GM21786 (cell line): Measurements from ENCODE around the gene SSH2.

ENCODE experiments used
- ATAC-seq: cut with Tn5 transposase; IDR thresholded peaks from one replicate; pipeline ENCODE4 v1.9.1; 2021; ENCODE audit not compliant: unreplicated experiment

Gene SSH2

GRCh38 chr17:29614349-29615047 is 315.5 kb downstream of the SSH2 start:
- no peak for ATAC-seq

GRCh38 chr17:29613856-29614255 is 316.2 kb downstream of the SSH2 start:
- ATAC-seq: no peak

- ATAC-seq: no peak
These were observed 316.6 kb downstream of the SSH2 start for GRCh38 chr17:29613352-29613837.

- ATAC-seq: no peak
These were observed 317.4 kb downstream of the SSH2 start for GRCh38 chr17:29612404-29613280.

GRCh38 chr17:29612094-29612403 is 318.0 kb downstream of the SSH2 start:
- ATAC-seq: no peak

DNA sequence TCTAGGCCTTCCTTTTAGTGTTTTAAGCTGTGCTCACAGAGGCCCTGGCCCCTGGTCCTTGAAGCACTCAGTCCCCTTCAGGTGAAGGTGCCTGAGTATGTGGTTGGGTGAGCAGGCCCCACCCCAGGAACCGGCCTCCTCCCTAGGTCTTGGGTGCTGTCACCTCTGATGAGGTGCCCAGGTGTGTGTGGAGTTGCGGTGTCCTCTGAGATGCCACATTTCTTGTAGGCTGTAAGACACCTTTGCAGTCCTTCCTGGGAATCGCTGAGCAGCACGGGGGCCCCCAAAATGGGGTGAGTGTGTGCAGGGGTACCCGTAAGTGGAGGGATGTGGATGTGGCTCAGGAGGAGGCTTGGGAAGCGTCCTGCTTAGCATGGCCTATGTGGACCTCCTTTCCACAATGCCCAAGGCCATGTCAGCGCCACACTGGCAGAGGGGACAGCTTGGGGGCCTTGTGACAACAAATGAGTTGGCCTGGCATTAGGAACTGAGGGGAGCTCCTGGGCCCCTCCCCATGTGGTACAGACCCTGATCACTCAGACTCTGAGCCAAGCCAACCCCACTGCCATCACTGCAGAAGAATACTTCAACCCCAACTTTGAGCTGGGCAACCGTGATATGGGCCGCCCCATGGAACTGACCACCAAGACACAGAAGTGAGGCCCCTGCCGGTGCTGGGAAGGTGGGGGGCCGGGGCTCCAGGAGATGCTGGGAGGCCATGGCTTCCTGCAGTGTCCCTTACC is 318.5 kb downstream of the SSH2 start:
- no peak for ATAC-seq

GRCh38 chr17:29610395-29610794 is 319.6 kb downstream of the SSH2 start:
- no peak for ATAC-seq

GRCh38 chr17:29608986-29609385 is 321.0 kb downstream of the SSH2 start:
- no peak for ATAC-seq

DNA sequence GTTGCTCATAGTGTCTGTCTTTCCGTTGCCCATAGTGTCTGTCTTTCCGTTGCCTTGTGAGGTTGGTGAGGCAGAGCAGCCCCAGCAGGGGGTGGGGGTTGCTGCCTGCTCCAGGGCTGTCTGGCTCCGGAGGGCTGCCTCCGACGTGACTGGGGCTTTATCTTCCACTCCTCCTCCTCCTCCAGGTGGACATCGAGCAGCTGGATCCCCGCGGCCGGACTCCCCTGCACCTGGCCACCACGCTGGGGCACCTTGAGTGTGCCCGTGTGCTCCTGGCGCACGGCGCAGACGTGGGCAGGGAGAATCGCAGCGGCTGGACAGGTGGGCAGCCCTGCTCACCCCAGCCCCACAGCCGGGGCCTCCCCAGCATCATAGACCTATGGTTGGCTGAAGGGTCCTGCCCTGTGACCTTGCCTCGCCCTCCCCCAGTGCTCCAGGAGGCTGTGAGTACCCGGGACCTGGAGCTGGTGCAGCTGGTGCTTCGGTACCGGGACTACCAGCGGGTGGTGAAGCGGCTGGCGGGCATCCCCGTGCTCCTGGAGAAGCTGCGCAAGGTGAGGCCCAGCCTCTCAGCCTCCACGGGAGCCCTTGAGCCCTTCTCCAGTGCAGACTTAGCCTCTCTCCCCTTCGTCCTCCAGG is 322.4 kb downstream of the SSH2 start:
- ATAC-seq: no peak

DNA sequence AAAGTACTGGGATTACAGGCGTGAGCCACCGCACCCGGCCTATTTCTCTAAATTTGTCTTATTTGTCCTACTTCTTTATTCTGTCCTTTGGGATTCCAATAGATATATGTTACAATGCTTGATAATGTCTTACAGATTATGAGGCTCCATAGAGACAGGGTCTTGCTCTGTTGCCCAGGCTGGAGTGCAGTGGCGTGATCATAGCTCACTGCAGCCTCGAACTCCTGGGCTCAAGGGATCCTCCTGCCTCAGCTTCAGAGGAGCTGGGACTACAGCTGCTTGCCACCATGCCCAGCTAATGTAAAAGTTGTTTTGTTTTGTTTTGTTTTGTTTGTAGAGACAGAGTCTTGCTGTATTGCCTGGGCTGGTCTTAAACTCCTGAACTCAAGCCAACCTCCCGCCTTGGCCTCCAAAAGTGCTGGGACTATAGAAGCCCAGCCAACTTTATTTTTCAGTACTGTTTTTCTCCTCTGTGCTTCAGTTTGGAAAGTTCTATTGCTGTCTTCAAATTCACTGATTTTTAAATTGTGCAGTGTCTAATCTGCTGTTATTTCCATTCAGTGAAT is 326.8 kb downstream of the SSH2 start:
- no peak for ATAC-seq

DNA sequence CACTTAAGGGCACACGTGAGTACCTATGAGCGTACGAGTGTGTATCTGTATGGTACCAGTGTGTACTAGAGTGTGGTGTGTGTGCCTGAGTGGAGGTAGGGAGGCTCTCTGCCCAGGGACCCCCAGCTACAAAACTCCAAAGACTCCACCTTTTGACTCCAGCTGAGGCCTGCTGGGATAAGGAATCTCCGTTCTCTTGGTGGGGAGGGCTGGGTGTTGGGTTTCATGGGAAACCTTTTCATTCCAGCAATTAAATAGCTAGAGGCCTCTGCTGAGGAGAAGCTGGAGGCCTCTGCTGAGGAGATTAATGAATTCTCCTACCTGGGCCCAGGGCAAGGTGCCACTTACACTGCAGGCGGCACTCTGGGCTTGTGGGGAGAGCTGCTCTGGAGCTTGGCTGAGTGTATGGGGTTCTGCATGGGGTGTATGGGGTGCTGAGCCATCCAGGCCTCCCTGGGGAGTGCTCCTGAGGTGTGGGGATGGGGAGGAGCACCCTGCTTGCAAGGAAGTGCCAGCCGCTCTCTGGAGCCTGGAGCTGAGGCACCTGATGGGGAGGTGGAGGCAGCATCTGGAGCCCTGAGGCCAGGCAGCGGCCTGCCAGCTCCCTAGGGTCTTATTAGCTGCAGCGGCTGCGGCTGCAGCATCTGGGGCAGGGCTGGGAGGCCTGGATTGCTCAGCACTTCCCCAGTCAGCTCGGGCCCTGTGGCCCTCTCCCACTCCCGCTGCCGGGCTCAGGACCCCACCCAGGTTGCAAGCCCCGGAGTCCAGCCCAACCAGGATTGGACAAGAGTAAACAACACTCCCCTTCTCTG is 332.5 kb downstream of the SSH2 start:
- no peak for ATAC-seq

- no peak for ATAC-seq
These were observed 333.2 kb downstream of the SSH2 start for GRCh38 chr17:29596811-29597210.

DNA sequence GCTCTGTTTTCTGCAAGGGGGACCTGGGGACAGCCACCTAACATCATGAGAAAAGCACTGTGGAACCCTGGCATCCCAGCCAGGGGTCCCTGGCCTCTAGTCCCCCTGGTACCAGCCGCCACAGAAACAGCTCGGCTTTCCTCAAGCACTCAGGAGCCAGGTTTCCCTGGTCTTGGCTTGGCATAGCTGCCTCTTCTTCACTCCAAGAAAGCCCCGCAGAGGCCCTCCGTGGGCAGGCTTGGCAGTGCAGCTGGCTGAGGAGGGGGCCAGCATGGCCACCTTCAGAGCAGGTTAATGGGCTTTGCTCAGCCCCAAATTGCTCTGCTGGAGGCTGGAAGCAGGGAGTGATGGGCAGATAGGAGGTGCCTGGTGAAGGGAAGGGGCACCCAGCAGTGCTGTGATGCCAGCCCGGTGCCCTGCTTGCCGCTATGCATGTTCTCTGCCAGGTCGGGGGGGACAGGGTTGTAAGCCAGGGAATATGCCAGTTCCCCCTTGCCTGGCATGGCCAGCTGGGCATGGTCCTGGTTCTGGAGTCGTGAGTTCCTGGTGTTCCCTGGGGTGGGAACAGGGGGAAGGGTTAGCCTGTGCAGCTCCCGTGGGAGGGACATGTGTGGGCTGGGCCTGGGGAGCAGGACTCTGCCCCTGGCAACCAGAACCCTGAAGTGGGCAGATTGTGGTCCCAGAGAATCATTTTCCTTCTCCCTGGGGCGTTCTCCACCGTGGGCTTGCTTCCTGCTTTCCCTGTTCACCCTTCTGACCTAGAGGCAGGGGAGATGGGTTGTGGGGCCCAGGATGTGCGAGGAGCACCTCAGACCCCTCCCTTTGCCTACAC is 333.9 kb downstream of the SSH2 start:
- no peak for ATAC-seq

- ATAC-seq: no peak
These were observed 334.7 kb downstream of the SSH2 start for GRCh38 chr17:29595107-29595942.

- no peak for ATAC-seq
These were observed 335.4 kb downstream of the SSH2 start for GRCh38 chr17:29594519-29595090.

- ATAC-seq: no peak
These were observed 336.2 kb downstream of the SSH2 start for GRCh38 chr17:29593591-29594518.
